AG08395 (cell line): ENCODE measurements around the gene NUP85.
"Not testable (repeated sequence)": the region's sequence is repeated elsewhere in the genome, so short reads cannot be mapped to it uniquely, and the experiment has no call there.

Source experiments
- DNase-seq: peaks from one replicate; pipeline ENCODE4 v3.0.0; 2012; ENCODE audit warnings: mixed read lengths, low spot score

The NUP85 gene

GRCh38 chr17:75241502-75241901 lies 36.0 kb downstream of the NUP85 start:
- DNase-seq = peak; percentile 16

GRCh38 chr17:75241996-75242460 lies 36.5 kb downstream of the NUP85 start:
- peak; percentile 74 for DNase-seq

- no peak for DNase-seq
Measured at GRCh38 chr17:75242461-75243042, 37.1 kb downstream of the NUP85 start.

- no peak for DNase-seq
Measured at GRCh38 chr17:75244133-75244866, 38.8 kb downstream of the NUP85 start.

GRCh38 chr17:75245011-75245410 lies 39.5 kb downstream of the NUP85 start:
- DNase-seq = no peak

- DNase-seq = no peak
Measured at GRCh38 chr17:75246404-75246803, 40.9 kb downstream of the NUP85 start.

- no peak for DNase-seq
Measured at GRCh38 chr17:75249564-75249963, 44.1 kb downstream of the NUP85 start.

GRCh38 chr17:75250009-75250471 lies 44.6 kb downstream of the NUP85 start:
- DNase-seq = peak; percentile 78

GRCh38 chr17:75252039-75252816 lies 46.7 kb downstream of the NUP85 start:
- DNase-seq = no peak

DNA sequence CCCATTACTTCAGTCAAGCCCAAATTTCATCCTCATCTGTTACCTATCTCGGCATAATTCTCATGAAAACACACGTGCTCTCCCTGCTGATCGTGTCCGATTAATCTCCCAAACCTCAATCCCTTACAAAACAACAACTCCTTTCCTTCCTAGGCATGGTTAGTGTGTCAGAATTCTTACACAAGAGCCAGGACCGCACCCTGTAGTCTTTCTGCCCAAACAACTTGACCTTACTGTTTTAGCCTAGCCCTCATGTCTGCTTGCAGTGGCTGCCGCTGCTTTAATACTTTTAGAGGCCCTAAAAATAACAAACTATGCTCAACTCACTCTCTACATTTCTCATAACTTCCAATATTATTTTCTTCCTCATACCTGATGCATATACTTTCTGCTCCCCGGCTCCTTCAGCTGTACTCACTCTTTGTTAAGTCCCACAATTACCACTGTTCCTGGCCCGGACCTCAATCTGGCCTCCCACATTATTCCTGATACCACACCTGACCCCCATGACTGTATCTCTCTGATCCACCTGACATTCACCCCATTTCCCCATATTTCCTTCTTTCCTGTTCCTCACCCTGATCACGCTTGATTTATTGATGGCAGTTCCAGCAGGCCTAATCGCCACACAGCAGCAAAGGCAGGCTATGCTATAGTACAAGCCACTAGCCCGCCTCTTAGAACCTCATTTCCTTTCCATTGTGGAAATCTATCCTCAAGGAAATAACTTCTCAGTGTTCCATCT lies 50.6 kb downstream of the NUP85 start:
- DNase-seq = not testable (repeated sequence)

DNA sequence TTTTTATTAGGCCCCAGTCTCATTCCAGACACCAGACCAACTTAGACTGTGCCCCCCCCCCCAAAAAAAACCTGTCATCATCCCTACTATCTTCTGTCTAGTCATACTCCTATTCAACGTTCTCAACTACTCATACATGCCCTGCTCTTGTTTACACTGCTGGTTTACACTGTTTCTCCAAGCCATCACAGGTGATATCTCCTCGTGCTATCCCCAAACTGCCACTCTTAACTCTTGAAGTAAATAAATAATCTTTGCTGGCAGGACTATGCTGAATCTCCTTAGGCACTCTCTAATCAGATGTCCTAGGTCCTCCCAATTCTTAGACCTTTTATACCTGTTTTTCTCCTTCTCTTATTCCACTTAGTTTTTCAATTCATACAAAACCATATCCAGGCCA lies 51.7 kb downstream of the NUP85 start:
- not testable (repeated sequence) for DNase-seq

GRCh38 chr17:75260641-75261335 lies 55.3 kb downstream of the NUP85 start:
- DNase-seq = no peak

- peak; percentile 96 for DNase-seq
Measured at GRCh38 chr17:75261336-75262111, 56.0 kb downstream of the NUP85 start, which contains the start of the genes GGA3 and MRPS7. Gene GGA3 (minus strand): TSS chr17:75261606. CDS start chr17:75261587, 19 bp downstream. Gene MRPS7 (plus strand): TSS chr17:75261879. CDS start chr17:75261901, 22 bp downstream.

DNA sequence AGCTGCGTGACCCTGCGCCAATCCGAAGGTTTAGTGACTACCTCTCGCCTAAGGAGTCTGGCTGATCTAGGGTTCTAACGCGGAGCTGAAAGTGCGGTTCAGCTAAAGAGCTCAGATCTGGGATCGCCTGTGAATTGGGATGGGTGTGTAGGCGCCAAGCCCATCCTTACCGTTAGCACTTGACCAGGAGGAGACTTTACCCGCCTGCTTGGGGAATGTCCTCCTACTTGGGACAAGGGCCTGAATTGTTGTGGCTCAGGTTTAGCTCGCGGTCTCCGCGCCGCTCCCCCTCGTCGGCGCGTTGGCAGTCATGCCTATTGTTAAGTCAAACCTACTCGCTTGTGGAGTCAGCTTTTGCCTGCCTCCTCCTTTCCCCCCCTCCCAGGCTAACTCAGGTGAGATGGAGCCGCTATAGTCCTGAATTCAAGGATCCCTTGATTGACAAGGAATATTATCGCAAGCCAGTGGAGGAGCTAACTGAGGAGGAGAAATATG lies 56.7 kb downstream of the NUP85 start:
- DNase-seq = peak; percentile 31

DNA sequence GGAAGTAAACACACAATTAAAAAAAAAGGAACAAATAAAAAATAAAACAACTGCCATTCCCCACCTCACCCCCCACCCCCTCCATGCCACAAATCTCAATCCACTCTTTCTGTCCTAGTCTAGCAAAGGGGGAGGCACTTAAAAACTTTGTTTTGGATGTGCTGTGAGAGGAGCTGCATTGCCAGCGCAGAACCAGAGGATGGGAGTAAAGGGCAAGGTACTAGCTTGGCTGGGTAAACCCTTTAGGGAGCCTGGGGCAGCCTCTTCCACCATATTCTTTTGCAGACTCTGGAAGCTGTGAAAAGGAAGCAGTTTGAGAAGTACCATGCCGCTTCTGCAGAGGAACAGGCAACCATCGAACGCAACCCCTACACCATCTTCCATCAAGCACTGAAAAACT lies 57.6 kb downstream of the NUP85 start:
- DNase-seq = no peak

DNA sequence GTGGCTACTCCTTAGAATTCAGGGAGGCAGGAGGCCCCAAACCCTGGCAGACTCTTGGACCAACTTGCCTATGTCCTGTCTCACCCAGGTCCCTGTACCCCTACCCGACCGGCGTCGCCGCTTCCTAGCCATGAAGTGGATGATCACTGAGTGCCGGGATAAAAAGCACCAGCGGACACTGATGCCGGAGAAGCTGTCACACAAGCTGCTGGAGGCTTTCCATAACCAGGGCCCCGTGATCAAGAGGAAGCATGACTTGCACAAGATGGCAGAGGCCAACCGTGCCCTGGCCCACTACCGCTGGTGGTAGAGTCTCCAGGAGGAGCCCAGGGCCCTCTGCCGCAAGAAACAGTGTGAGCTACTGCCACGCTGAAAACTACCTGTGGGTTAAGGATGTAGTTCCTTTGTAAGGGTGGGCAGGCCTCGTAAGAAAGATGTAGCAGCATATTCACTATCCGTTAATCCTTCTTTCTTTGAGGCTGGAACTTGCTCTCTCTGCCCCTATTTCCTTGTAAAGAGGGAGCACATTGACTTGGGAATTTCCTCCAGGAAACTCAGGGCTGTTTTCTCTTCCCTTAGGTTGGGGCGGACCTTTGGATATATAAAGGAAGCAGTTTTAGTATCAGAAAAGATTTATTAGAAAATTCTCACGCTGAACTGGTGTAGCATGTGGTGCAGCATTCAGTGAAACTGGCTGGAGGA lies 60.3 kb downstream of the NUP85 start:
- no peak for DNase-seq

GRCh38 chr17:75266316-75267152 lies 61.1 kb downstream of the NUP85 start:
- DNase-seq = no peak

DNA sequence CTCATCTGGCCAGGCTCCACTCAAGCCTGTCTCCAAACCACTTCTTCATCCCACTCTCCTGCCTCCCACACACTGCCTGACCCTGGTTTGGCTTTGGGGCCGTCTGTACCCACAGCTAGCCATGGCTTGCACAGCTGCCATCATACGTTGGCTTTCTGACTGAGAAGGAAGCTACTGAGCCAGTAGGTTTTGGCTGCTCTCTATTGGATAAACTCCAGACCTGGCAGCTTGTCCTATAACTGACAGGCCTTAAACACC lies 61.6 kb downstream of the NUP85 start:
- DNase-seq = no peak
